ENCODE measurements around the gene SLC17A7. TPM values are rescaled to one million over a fixed set of nuclear protein-coding genes. Genes with fewer than 3 reads are reported as not detected.

SLC17A7 gene
- total and polyA plus RNA-seq, 9 of the 15 experiments (the other 6 are each of a cell fraction or from before 2014, with no cell fraction given), result 1.1 to 15.7 (median 2.4) TPM

DNA sequence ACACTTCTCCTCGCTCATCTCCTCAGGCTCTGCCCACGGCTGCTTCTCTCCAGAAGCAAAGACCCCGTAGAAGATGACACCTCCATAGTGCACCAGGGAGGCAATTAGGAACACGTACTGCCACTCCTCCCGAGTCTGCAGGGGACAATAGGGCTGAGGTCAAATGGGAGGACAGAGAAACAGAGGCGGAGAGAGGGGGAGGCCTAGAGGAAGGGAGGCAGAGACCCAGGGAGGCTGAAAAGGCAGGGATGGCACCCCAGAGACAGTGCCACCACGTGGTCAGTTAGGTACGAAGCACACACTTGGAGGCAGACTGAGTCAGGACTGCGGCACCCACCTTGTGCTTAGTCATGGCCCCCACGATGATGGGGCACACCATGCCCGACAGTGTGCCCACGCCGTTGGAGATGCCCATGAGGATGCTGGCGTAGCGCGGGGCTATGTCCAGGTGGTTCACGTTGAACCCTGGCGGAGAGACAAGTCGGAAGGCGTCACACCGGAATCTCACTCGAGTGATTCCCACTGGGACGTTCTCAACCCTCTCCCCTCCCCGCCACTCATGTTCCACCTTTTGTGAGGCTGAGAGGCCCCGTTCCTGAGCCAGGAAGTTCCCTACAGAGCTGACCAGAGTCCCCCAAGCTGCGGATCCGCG is 10.5 kb downstream of the SLC17A7 start (continued):
- TF ChIP-seq, protein P1, sequence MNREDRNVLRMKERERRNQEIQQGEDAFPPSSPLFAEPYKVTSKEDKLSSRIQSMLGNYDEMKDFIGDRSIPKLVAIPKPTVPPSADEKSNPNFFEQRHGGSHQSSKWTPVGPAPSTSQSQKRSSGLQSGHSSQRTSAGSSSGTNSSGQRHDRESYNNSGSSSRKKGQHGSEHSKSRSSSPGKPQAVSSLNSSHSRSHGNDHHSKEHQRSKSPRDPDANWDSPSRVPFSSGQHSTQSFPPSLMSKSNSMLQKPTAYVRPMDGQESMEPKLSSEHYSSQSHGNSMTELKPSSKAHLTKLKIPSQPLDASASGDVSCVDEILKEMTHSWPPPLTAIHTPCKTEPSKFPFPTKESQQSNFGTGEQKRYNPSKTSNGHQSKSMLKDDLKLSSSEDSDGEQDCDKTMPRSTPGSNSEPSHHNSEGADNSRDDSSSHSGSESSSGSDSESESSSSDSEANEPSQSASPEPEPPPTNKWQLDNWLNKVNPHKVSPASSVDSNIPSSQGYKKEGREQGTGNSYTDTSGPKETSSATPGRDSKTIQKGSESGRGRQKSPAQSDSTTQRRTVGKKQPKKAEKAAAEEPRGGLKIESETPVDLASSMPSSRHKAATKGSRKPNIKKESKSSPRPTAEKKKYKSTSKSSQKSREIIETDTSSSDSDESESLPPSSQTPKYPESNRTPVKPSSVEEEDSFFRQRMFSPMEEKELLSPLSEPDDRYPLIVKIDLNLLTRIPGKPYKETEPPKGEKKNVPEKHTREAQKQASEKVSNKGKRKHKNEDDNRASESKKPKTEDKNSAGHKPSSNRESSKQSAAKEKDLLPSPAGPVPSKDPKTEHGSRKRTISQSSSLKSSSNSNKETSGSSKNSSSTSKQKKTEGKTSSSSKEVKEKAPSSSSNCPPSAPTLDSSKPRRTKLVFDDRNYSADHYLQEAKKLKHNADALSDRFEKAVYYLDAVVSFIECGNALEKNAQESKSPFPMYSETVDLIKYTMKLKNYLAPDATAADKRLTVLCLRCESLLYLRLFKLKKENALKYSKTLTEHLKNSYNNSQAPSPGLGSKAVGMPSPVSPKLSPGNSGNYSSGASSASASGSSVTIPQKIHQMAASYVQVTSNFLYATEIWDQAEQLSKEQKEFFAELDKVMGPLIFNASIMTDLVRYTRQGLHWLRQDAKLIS (CRISPR knock-in tag; IDR thresholded peaks at IDR 0.05), result no peak
- TF ChIP-seq ZFP30 (CRISPR knock-in tag; IDR thresholded peaks at IDR 0.05; ENCODE audit: borderline replicate concordance) (no peak), POLR3A (IDR thresholded peaks at IDR 0.05; ENCODE audit: borderline replicate concordance, extremely low read depth, insufficient read depth, insufficient read length) (no peak), PHF8 (IDR thresholded peaks at IDR 0.05; ENCODE audit: borderline replicate concordance, low read length) (no peak), SMARCA4 (IDR thresholded peaks at IDR 0.05) (0 out of 2 replicates have a peak, but pooled peaks have one; percentile 9), GABPA (tag; conservative IDR thresholded peaks at IDR 0.05; ENCODE audit: low read depth) (no peak), JUND (IDR thresholded peaks at IDR 0.05; ENCODE audit: borderline replicate concordance, low read depth, low read length) (peak; percentile 20; the same call in 1 of the 2 replicates), JUND (tag; IDR thresholded peaks at IDR 0.05; ENCODE audit: borderline replicate concordance, low read depth, low read length) (0 out of 3 replicates have a peak, but pooled peaks have one; percentile 24), KAT2B (IDR thresholded peaks at IDR 0.05; ENCODE audit: low read depth, low read length) (no peak), CBFA2T2 (conservative IDR thresholded peaks at IDR 0.05) (no peak), TEAD4 (IDR thresholded peaks at IDR 0.05; ENCODE audit: low read length) (no peak), TEAD4 (CRISPR knock-in tag; IDR thresholded peaks at IDR 0.05; ENCODE audit: borderline replicate concordance) (no peak), ZNF121 (CRISPR knock-in tag; conservative IDR thresholded peaks at IDR 0.05) (no peak), TCF3 (CRISPR knock-in tag; IDR thresholded peaks at IDR 0.05) (no peak), ZNF444 (CRISPR knock-in tag; IDR thresholded peaks at IDR 0.05) (no peak), TOE1 (IDR thresholded peaks at IDR 0.05; ENCODE audit: borderline replicate concordance) (0 out of 2 replicates have a peak, but pooled peaks have one; percentile 29), TOE1 (CRISPR knock-in tag; IDR thresholded peaks at IDR 0.05; ENCODE audit: borderline replicate concordance, low read depth) (no peak), SRF (CRISPR knock-in tag; IDR thresholded peaks at IDR 0.05) (peak in 1 of 2 experiments; percentile 44; a peak in 1 of 4 replicates)
- TF ChIP-seq, protein P2, sequence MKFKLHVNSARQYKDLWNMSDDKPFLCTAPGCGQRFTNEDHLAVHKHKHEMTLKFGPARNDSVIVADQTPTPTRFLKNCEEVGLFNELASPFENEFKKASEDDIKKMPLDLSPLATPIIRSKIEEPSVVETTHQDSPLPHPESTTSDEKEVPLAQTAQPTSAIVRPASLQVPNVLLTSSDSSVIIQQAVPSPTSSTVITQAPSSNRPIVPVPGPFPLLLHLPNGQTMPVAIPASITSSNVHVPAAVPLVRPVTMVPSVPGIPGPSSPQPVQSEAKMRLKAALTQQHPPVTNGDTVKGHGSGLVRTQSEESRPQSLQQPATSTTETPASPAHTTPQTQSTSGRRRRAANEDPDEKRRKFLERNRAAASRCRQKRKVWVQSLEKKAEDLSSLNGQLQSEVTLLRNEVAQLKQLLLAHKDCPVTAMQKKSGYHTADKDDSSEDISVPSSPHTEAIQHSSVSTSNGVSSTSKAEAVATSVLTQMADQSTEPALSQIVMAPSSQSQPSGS (CRISPR knock-in tag; IDR thresholded peaks at IDR 0.05), result no peak
- TF ChIP-seq, protein P3, sequence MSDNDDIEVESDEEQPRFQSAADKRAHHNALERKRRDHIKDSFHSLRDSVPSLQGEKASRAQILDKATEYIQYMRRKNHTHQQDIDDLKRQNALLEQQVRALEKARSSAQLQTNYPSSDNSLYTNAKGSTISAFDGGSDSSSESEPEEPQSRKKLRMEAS (CRISPR knock-in tag; IDR thresholded peaks at IDR 0.05), result peak; percentile 89
- TF ChIP-seq, protein P4, sequence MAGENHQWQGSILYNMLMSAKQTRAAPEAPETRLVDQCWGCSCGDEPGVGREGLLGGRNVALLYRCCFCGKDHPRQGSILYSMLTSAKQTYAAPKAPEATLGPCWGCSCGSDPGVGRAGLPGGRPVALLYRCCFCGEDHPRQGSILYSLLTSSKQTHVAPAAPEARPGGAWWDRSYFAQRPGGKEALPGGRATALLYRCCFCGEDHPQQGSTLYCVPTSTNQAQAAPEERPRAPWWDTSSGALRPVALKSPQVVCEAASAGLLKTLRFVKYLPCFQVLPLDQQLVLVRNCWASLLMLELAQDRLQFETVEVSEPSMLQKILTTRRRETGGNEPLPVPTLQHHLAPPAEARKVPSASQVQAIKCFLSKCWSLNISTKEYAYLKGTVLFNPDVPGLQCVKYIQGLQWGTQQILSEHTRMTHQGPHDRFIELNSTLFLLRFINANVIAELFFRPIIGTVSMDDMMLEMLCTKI (IDR thresholded peaks at IDR 0.05; ENCODE audit: partially characterized antibody), result no peak
